Panc1 (cell line): ENCODE results near the gene PF4V1.

ENCODE experiments used
- CTCF ChIP-seq: fragments of 450-650 bp; IDR thresholded peaks from 2 replicates; pipeline ENCODE4 v1.5.1; 2017; ENCODE audit warnings: mild to moderate bottlenecking
- POLR2AphosphoS5 ChIP-seq: IDR thresholded peaks from 2 replicates; pipeline ENCODE4 v1.6.1; 2012; ENCODE audit warnings: mild to moderate bottlenecking, low read depth, low read length, moderate library complexity

- TF ChIP-seq CTCF (no peak), POLR2AphosphoS5 (no peak)
Observed at GRCh38 chr4:73841243-73841925, 11.7 kb upstream of the PF4V1 start.
